Memory B cell (primary cell): ENCODE measurements around the gene HM13.
"Not testable (repeated sequence)": the region's sequence is repeated elsewhere in the genome, so short reads cannot be mapped to it uniquely, and the experiment has no call there.

Experiments
- ATAC-seq: fragments of 150-1000 bp; cut with Tn5 transposase; 2 replicates; pipeline ENCODE4 v1.10.0; 2021; ENCODE audit warnings: low read depth, mild to moderate bottlenecking, moderate library complexity
- DNase-seq, 2 donors: peaks; one replicate each; pipeline ENCODE4 v3.0.0; 2022; ENCODE audit warnings: low spot score in 2 of 2
- H3K27ac Mint-ChIP-seq: one replicate; pipeline ENCODE4 v1.8.0; 2022; ENCODE audit warnings: mild to moderate bottlenecking, moderate library complexity, mixed read lengths
- H3K27me3 Mint-ChIP-seq: one replicate; pipeline ENCODE4 v1.8.0; 2022; ENCODE audit warnings: mixed read lengths
- H3K36me3 Mint-ChIP-seq: one replicate; pipeline ENCODE4 v1.8.0; 2022; ENCODE audit warnings: mild to moderate bottlenecking, mixed read lengths
- H3K4me1 Mint-ChIP-seq: one replicate; pipeline ENCODE4 v1.8.0; 2022; ENCODE audit warnings: mixed read lengths
- H3K4me3 Mint-ChIP-seq: one replicate; pipeline ENCODE4 v1.8.0; 2022; ENCODE audit warnings: mild to moderate bottlenecking, moderate library complexity, mixed read lengths
- H3K9me3 Mint-ChIP-seq: one replicate; pipeline ENCODE4 v1.8.0; 2022; ENCODE audit warnings: mixed read lengths

Gene HM13

GRCh38 chr20:31488115-31488514 is 26.1 kb upstream of the HM13 start:
- Mint-ChIP-seq H3K9me3 (no peaks in the 10 kb centered on the region), H3K27me3 (peaks cover 9% of the 10 kb centered on the region), H3K36me3 (no peaks in the 10 kb centered on the region), H3K4me3 (no peak overlapping the region), H3K27ac (no peak overlapping the region), H3K4me1 (no peaks in the 10 kb centered on the region)
- ATAC-seq: no peak
- DNase-seq: no peak

- no peak overlapping the region for H3K27ac Mint-ChIP-seq
- H3K4me1 Mint-ChIP-seq: no peaks in the 10 kb centered on the region
- no peaks in the 10 kb centered on the region for H3K9me3 Mint-ChIP-seq
- H3K36me3 Mint-ChIP-seq: no peaks in the 10 kb centered on the region
- H3K4me3 Mint-ChIP-seq: no peak overlapping the region
- DNase-seq (no peak), ATAC-seq (no peak)
- H3K27me3 Mint-ChIP-seq: peaks cover 10% of the 10 kb centered on the region
Observed at GRCh38 chr20:31489152-31489551, 25.1 kb upstream of the HM13 start.

- DNase-seq (no peak), ATAC-seq (no peak)
- Mint-ChIP-seq H3K27me3 (peaks cover 4% of the 10 kb centered on the region), H3K36me3 (no peaks in the 10 kb centered on the region), H3K9me3 (no peaks in the 10 kb centered on the region), H3K27ac (no peak overlapping the region), H3K4me1 (no peaks in the 10 kb centered on the region), H3K4me3 (no peak overlapping the region)
Observed at GRCh38 chr20:31490752-31491151, 23.5 kb upstream of the HM13 start.

- ATAC-seq (no peak), DNase-seq (no peak)
- Mint-ChIP-seq H3K9me3 (no peaks in the 10 kb centered on the region), H3K27ac (no peak overlapping the region), H3K36me3 (no peaks in the 10 kb centered on the region), H3K27me3 (peaks cover 11% of the 10 kb centered on the region), H3K4me3 (no peak overlapping the region), H3K4me1 (no peaks in the 10 kb centered on the region)
Observed at GRCh38 chr20:31494131-31494530, 20.1 kb upstream of the HM13 start.

- ATAC-seq: no peak
- Mint-ChIP-seq H3K9me3 (no peaks in the 10 kb centered on the region), H3K36me3 (no peaks in the 10 kb centered on the region)
Observed at GRCh38 chr20:31496761-31497295, 17.4 kb upstream of the HM13 start.

GRCh38 chr20:31497838-31498540 is 16.3 kb upstream of the HM13 start:
- H3K27me3 Mint-ChIP-seq: peaks cover 11% of the 10 kb centered on the region
- no peaks in the 10 kb centered on the region for H3K36me3 Mint-ChIP-seq
- no peaks in the 10 kb centered on the region for H3K9me3 Mint-ChIP-seq
- no peak for ATAC-seq
- no peak for DNase-seq
- no peak overlapping the region for H3K27ac Mint-ChIP-seq
- no peak overlapping the region for H3K4me3 Mint-ChIP-seq
- H3K4me1 Mint-ChIP-seq: peaks cover 2% of the 10 kb centered on the region

More at GRCh38 chr20:31496761-31497295, 17.4 kb upstream of the HM13 start:
- no peak overlapping the region for H3K27ac Mint-ChIP-seq
- no peak for DNase-seq
- H3K27me3 Mint-ChIP-seq: peaks cover 12% of the 10 kb centered on the region
- H3K4me1 Mint-ChIP-seq: no peaks in the 10 kb centered on the region
- H3K4me3 Mint-ChIP-seq: no peak overlapping the region

- Mint-ChIP-seq H3K27me3 (peaks cover 15% of the 10 kb centered on the region), H3K27ac (no peak overlapping the region), H3K36me3 (no peaks in the 10 kb centered on the region), H3K4me1 (peaks cover 6% of the 10 kb centered on the region), H3K4me3 (no peak overlapping the region), H3K9me3 (no peaks in the 10 kb centered on the region)
- ATAC-seq: no peak
- DNase-seq: no peak
Observed at GRCh38 chr20:31500527-31500926, 13.7 kb upstream of the HM13 start.

GRCh38 chr20:31502884-31503673 is 11.2 kb upstream of the HM13 start:
- H3K36me3 Mint-ChIP-seq, H3K4me3 Mint-ChIP-seq, H3K4me1 Mint-ChIP-seq, H3K27ac Mint-ChIP-seq, H3K9me3 Mint-ChIP-seq: not testable (repeated sequence)
- H3K27me3 Mint-ChIP-seq: peaks cover 10% of the 10 kb centered on the region
- ATAC-seq: peak; percentile 98
- peak; percentile 65 to 76 for DNase-seq

GRCh38 chr20:31505903-31506302 is 8.3 kb upstream of the HM13 start:
- Mint-ChIP-seq H3K27me3 (peaks cover 12% of the 10 kb centered on the region), H3K4me1 (peaks cover 6% of the 10 kb centered on the region)

GRCh38 chr20:31508517-31509244 is 5.6 kb upstream of the HM13 start:
- no peak overlapping the region for H3K4me3 Mint-ChIP-seq
- peaks cover 2% of the 10 kb centered on the region for H3K9me3 Mint-ChIP-seq
- peaks cover 11% of the 10 kb centered on the region for H3K27me3 Mint-ChIP-seq
- H3K27ac Mint-ChIP-seq: no peak overlapping the region
- ATAC-seq (no peak), DNase-seq (no peak)
- H3K36me3 Mint-ChIP-seq: no peaks in the 10 kb centered on the region
- H3K4me1 Mint-ChIP-seq: peaks cover under 1% of the 10 kb centered on the region

More at GRCh38 chr20:31505903-31506302, 8.3 kb upstream of the HM13 start:
- no peak for DNase-seq
- no peak overlapping the region for H3K4me3 Mint-ChIP-seq
- H3K36me3 Mint-ChIP-seq: no peaks in the 10 kb centered on the region
- peaks cover 2% of the 10 kb centered on the region for H3K9me3 Mint-ChIP-seq
- H3K27ac Mint-ChIP-seq: no peak overlapping the region
- no peak for ATAC-seq

- H3K27me3 Mint-ChIP-seq: no peaks in the 10 kb centered on the region
- ATAC-seq: no peak
- DNase-seq: no peak
- no peaks in the 10 kb centered on the region for H3K9me3 Mint-ChIP-seq
- H3K4me3 Mint-ChIP-seq: no peak overlapping the region
- H3K27ac Mint-ChIP-seq: no peak overlapping the region
- H3K4me1 Mint-ChIP-seq: peaks cover 7% of the 10 kb centered on the region
- H3K36me3 Mint-ChIP-seq: peaks cover 3% of the 10 kb centered on the region
Observed at GRCh38 chr20:31515072-31515774, 981 bp downstream of the HM13 start.

GRCh38 chr20:31515775-31516107 is 1.5 kb downstream of the HM13 start:
- H3K4me3 Mint-ChIP-seq: no peak overlapping the region
- no peak overlapping the region for H3K27ac Mint-ChIP-seq
- no peaks in the 10 kb centered on the region for H3K9me3 Mint-ChIP-seq
- H3K4me1 Mint-ChIP-seq: peaks cover 10% of the 10 kb centered on the region
- no peak for DNase-seq
- H3K27me3 Mint-ChIP-seq: no peaks in the 10 kb centered on the region
- no peak for ATAC-seq
- peaks cover 3% of the 10 kb centered on the region for H3K36me3 Mint-ChIP-seq

- H3K4me3 Mint-ChIP-seq: no peak overlapping the region
- no peak overlapping the region for H3K27ac Mint-ChIP-seq
- no peaks in the 10 kb centered on the region for H3K27me3 Mint-ChIP-seq
- H3K4me1 Mint-ChIP-seq: peaks cover 10% of the 10 kb centered on the region
- H3K9me3 Mint-ChIP-seq: no peaks in the 10 kb centered on the region
- H3K36me3 Mint-ChIP-seq: peaks cover 3% of the 10 kb centered on the region
- DNase-seq (no peak), ATAC-seq (no peak)
Observed at GRCh38 chr20:31516166-31516565, 1.9 kb downstream of the HM13 start.
